Ovary (tissue), 9 donors: ENCODE data around the gene SLC16A5. TPM values are rescaled to one million over a fixed set of nuclear protein-coding genes. Genes with fewer than 3 reads are reported as not detected.

Source experiments
- DNase-seq, 5 donors: peaks; one replicate each; pipeline ENCODE4 v3.0.0-alpha.2; 2019 to 2020
- H3K27ac ChIP-seq, 2 donors: fragments of 200-600 bp; one replicate each; pipeline versions ENCODE4 v1.5.1 to v1.8.0; 2019 to 2022
- H3K27me3 ChIP-seq: fragments of 200-600 bp; one replicate; pipeline ENCODE4 v1.8.0; 2022
- H3K36me3 ChIP-seq: fragments of 200-600 bp; sonication (generic); one replicate; pipeline ENCODE4 v1.5.1; 2019
- H3K4me1 ChIP-seq: one replicate; pipeline ENCODE4 v1.8.1; 2013; ENCODE audit warnings: mild to moderate bottlenecking, moderate library complexity; ENCODE audit not compliant: insufficient read depth
- H3K4me3 ChIP-seq: fragments of 200-600 bp; sonication (generic); one replicate; pipeline ENCODE4 v1.5.1; 2017
- H3K9me3 ChIP-seq, 2 donors: fragments of 200-600 bp in 1 of 2; sonication (generic) in 1 of 2; one replicate each; pipeline versions ENCODE4 v1.5.1 to v1.8.1; 2013 to 2019; ENCODE audit warnings: mild to moderate bottlenecking in 1 of 2, moderate library complexity in 1 of 2
- CTCF ChIP-seq, 3 donors: fragments of 450-650 bp in 2 of 3; fragments of 200-600 bp in 1 of 3; IDR thresholded peaks; one replicate each; pipeline versions ENCODE4 v1.5.1 to v1.8.0; 2016 to 2022; ENCODE audit warnings: antibody characterized with exemption in 3 of 3, mild to moderate bottlenecking in 1 of 3
- EP300 ChIP-seq: sonication (generic); formaldehyde crosslinking; IDR thresholded peaks from one replicate; pipeline ENCODE4 v1.6.1; 2017; ENCODE audit warnings: antibody characterized with exemption
- POLR2A ChIP-seq: fragments of 450-650 bp; IDR thresholded peaks from one replicate; pipeline ENCODE4 v1.6.1; 2017; ENCODE audit warnings: antibody characterized with exemption, mild to moderate bottlenecking, moderate library complexity
- WGBS, 3 donors: extraction: QIAGEN DNeasy Blood & Tissue Kit in 1 of 3; methylation state at CpG; one replicate each; pipeline versions ENCODE4 v1.1.5 to v1.1.7; 2013 to 2017; 5-methylcytosine and 5-hydroxymethylcytosine counted together
- intact Hi-C, 4 donors: fragments of 100-400 bp; cut with DNase I; formaldehyde crosslinking; loops; one replicate each; pipeline versions ENCODE4 v1.11.0 to v1.15.1; 2022 to 2023
- polyA plus RNA-seq, 2 donors: library from polyadenylated mRNA; stranded (reverse); fragments of 200-250 nt in 1 of 2; fragments of 350-450 nt in 1 of 2; fragmentation: Illumina TruSeq in 1 of 2; extraction: RNeasy Lipid Tissue Mini Kit (QIAGEN cat#74804) in 1 of 2; gene quantifications; one replicate each; pipeline ENCODE4 v1.2.3, GENCODE V29; 2013 to 2014
- total RNA-seq, 7 donors: library from RNA; depleted of rRNA in 2 of 7; stranded (reverse); fragments of >200 nt in 2 of 7; fragmentation: NEBNext Ultra II Directional in 3 of 7; extraction: Animal tissue kit (Norgen Biotek cat#: 25700) in 3 of 7; gene quantifications; one replicate each; pipeline versions ENCODE4 v1.1.0 to v1.2.4, GENCODE V29; 2016 to 2023
- donor health status: DM: no; HTN: no; CAD: no; lungs with moderate emphysema.
- donor health status: DM: no; HTN: no; CAD: no.
- donor health status: Bipolar disorder and iron deficiency.
- donor health status: DM: yes; HTN: yes; CAD: no.
- donor health status: DM: no; HTN: no; CAD: no.
- donor health status: DM: yes; HTN: yes; CAD: no.

SLC16A5 gene
- total and polyA plus RNA-seq, 9 donors, result 2.0 to 20.6 (median 12.1) TPM

GRCh38 chr17:75151930-75152329 is 64.2 kb downstream of the SLC16A5 start:
- intact Hi-C loops, result no loop called here
- H3K36me3 ChIP-seq, result no peaks in the 10 kb centered on the region
- 88 to 91% (median 90%) methylated on average over 6 of the region's 6 CpGs for WGBS, 3 donors
- no peaks in the 10 kb centered on the region for H3K9me3 ChIP-seq
- DNase-seq, result no peak
- no peak overlapping the region for H3K4me3 ChIP-seq
- TF ChIP-seq CTCF (IDR thresholded peaks at IDR 0.05), result no peak
- no peak for TF ChIP-seq POLR2A
- no peak for TF ChIP-seq EP300
- H3K4me1 ChIP-seq, result peaks cover 1% of the 10 kb centered on the region
- H3K27ac ChIP-seq, result no peak overlapping the region
- H3K27me3 ChIP-seq, result no peaks in the 10 kb centered on the region

- TF ChIP-seq CTCF (IDR thresholded peaks at IDR 0.05), result no peak
- no peak for TF ChIP-seq POLR2A
- TF ChIP-seq EP300, result no peak
- WGBS, 3 donors, result 88 to 92% (median 89%) methylated on average over 6 of the region's 6 CpGs
- intact Hi-C loops, result no loop called here
Measured at GRCh38 chr17:75152523-75152921, 64.8 kb downstream of the SLC16A5 start.

GRCh38 chr17:75152922-75153779 is 65.4 kb downstream of the SLC16A5 start:
- peak in 1 of 5 donors; percentile 24 for DNase-seq
- H3K4me1 ChIP-seq, result peaks cover 1% of the 10 kb centered on the region
- WGBS, 3 donors, result 5 to 6% (median 6%) methylated on average over 28 of the region's 28 CpGs
- no peaks in the 10 kb centered on the region for H3K36me3 ChIP-seq
- H3K27ac ChIP-seq, result no peak overlapping the region
- intact Hi-C loops, result no loop called here
- peak overlapping the region; percentile 92 for H3K4me3 ChIP-seq
- no peak for TF ChIP-seq POLR2A
- TF ChIP-seq EP300, result no peak
- no peak for TF ChIP-seq CTCF (IDR thresholded peaks at IDR 0.05)
- no peaks in the 10 kb centered on the region for H3K27me3 ChIP-seq
- no peaks in the 10 kb centered on the region for H3K9me3 ChIP-seq

More at GRCh38 chr17:75152523-75152921, 64.8 kb downstream of the SLC16A5 start:
- DNase-seq, result no peak
- Histone ChIP-seq H3K4me1 (peaks cover 1% of the 10 kb centered on the region), H3K27me3 (no peaks in the 10 kb centered on the region), H3K27ac (no peak overlapping the region), H3K36me3 (no peaks in the 10 kb centered on the region), H3K9me3 (no peaks in the 10 kb centered on the region), H3K4me3 (no peak overlapping the region)

GRCh38 chr17:75153780-75154194 is 66.0 kb downstream of the SLC16A5 start:
- no peaks in the 10 kb centered on the region for H3K36me3 ChIP-seq
- no peak for TF ChIP-seq POLR2A
- no peak for TF ChIP-seq EP300
- TF ChIP-seq CTCF (IDR thresholded peaks at IDR 0.05), result no peak
- WGBS, 3 donors, result 0 to 1% (median 0%) methylated on average over 19 to 35 of the region's 35 CpGs
- peaks cover 1% of the 10 kb centered on the region for H3K4me1 ChIP-seq
- H3K27me3 ChIP-seq, result no peaks in the 10 kb centered on the region
- intact Hi-C loops, result no loop called here
- H3K9me3 ChIP-seq, result no peaks in the 10 kb centered on the region
- H3K4me3 ChIP-seq, result peak overlapping the region; percentile 92
- DNase-seq, result peak in 1 of 5 donors; percentile 39
- no peak overlapping the region for H3K27ac ChIP-seq
